ENCODE data around the gene TRPM2. TPM values are rescaled to one million over a fixed set of nuclear protein-coding genes. Genes with fewer than 3 reads are reported as not detected.

The TRPM2 gene
- polyA plus RNA-seq, 4 donors, result 0.55 to 1.5 (median 0.77) TPM

- DNase-seq (ENCODE audit: low read depth in 4 of 4, low spot score in 3 of 4), result no peak
These were observed 71.3 kb downstream of the TRPM2 start for GRCh38 chr21:44424608-44425306.

- DNase-seq (ENCODE audit: low read depth in 4 of 4, low spot score in 3 of 4), result no peak
These were observed 72.0 kb downstream of the TRPM2 start for GRCh38 chr21:44425307-44425894.

GRCh38 chr21:44425895-44426662 is 72.7 kb downstream of the TRPM2 start:
- no peak for DNase-seq (ENCODE audit: low read depth in 4 of 4, low spot score in 3 of 4)

- no peak for DNase-seq (ENCODE audit: low read depth in 4 of 4, low spot score in 3 of 4)
These were observed 73.3 kb downstream of the TRPM2 start for GRCh38 chr21:44426663-44427191.

- no peak for DNase-seq (ENCODE audit: low read depth in 4 of 4, low spot score in 3 of 4)
These were observed 74.1 kb downstream of the TRPM2 start for GRCh38 chr21:44427241-44428120.

GRCh38 chr21:44428281-44428960 is 75.0 kb downstream of the TRPM2 start:
- DNase-seq (ENCODE audit: low read depth in 4 of 4, low spot score in 3 of 4), result no peak

- no peak for DNase-seq (ENCODE audit: low read depth in 4 of 4, low spot score in 3 of 4)
These were observed 76.5 kb downstream of the TRPM2 start for GRCh38 chr21:44429894-44430293.

- no peak for DNase-seq (ENCODE audit: low read depth in 4 of 4, low spot score in 3 of 4)
These were observed 77.9 kb downstream of the TRPM2 start for GRCh38 chr21:44431300-44431699.

GRCh38 chr21:44432841-44433790 is 79.7 kb downstream of the TRPM2 start:
- no peak for DNase-seq (ENCODE audit: low read depth in 4 of 4, low spot score in 3 of 4)

- no peak for DNase-seq (ENCODE audit: low read depth in 4 of 4, low spot score in 3 of 4)
These were observed 80.6 kb downstream of the TRPM2 start for GRCh38 chr21:44433791-44434567.

- DNase-seq (ENCODE audit: low read depth in 4 of 4, low spot score in 3 of 4), result no peak
These were observed 81.1 kb downstream of the TRPM2 start for GRCh38 chr21:44434568-44434925.

GRCh38 chr21:44434936-44435635 is 81.7 kb downstream of the TRPM2 start:
- DNase-seq (ENCODE audit: low read depth in 4 of 4, low spot score in 3 of 4), result no peak

- no peak for DNase-seq (ENCODE audit: low read depth in 4 of 4, low spot score in 3 of 4)
These were observed 82.7 kb downstream of the TRPM2 start for GRCh38 chr21:44436111-44436611.

- no peak for DNase-seq (ENCODE audit: low read depth in 4 of 4, low spot score in 3 of 4)
These were observed 83.5 kb downstream of the TRPM2 start for GRCh38 chr21:44436958-44437357.

- DNase-seq (ENCODE audit: low read depth in 4 of 4, low spot score in 3 of 4), result no peak
These were observed 83.9 kb downstream of the TRPM2 start for GRCh38 chr21:44437371-44437695.

GRCh38 chr21:44437696-44438431 is 84.4 kb downstream of the TRPM2 start:
- DNase-seq (ENCODE audit: low read depth in 4 of 4, low spot score in 3 of 4), result no peak
